ENCODE data around the gene EHD2. TPM values are rescaled to one million over a fixed set of nuclear protein-coding genes. Genes with fewer than 3 reads are reported as not detected.
"Not testable (repeated sequence)": the region's sequence is repeated elsewhere in the genome, so short reads cannot be mapped to it uniquely, and the experiment has no call there.

The EHD2 gene, protein sequence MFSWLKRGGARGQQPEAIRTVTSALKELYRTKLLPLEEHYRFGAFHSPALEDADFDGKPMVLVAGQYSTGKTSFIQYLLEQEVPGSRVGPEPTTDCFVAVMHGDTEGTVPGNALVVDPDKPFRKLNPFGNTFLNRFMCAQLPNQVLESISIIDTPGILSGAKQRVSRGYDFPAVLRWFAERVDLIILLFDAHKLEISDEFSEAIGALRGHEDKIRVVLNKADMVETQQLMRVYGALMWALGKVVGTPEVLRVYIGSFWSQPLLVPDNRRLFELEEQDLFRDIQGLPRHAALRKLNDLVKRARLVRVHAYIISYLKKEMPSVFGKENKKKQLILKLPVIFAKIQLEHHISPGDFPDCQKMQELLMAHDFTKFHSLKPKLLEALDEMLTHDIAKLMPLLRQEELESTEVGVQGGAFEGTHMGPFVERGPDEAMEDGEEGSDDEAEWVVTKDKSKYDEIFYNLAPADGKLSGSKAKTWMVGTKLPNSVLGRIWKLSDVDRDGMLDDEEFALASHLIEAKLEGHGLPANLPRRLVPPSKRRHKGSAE
- 1 to 10 TPM; 1.6 to 2.9 TPM for total RNA-seq

DNA sequence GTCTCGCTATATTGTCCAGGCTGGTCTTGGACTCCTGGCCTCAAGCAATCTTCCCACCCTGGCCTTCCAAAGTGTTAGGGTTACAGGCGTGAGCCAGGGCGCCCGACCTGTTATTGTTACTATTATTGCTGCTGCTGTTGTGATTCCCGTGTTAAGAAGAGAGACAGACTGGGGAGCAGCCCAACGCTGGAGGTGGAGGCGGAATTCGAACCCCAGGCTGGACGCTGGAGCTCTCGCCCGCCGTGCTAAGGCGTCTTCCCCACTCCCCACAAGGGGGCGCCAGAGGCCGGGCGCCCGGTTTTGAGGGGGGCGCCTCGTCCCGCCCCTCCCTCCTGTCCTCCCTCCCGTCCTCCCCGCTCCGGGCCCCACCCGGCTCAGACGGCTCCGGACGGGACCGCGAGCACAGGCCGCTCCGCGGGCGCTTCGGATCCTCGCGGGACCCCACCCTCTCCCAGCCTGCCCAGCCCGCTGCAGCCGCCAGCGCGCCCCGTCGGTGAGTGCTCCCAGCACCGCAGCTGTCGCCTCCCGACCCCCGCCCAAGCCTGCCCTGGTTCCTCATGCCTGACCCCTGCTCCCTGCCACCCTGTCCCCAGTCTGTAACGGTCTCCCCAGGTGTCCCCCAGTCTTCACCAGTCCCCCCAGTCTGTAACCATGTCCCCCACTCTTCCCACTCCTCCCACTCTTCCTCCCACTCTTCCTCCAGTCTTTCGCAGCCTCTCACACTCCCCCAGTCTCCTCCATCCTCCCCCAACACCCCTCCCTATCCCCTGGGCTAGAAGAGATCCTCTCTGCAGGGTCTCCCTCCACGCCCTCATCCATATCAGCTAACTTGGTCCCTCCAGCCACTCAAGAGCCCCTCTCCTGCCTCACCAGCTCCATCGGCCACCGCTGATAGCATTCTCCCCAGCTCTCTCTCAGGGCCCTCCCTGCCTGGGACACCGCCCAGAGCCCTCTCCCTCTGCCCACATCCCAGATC, at the start of gene EHD2:
TSS of gene EHD2 (plus strand) at position 377 of the 976 bp plus-strand sequence. CDS start 3,191 bp downstream, outside the sequence.
- H3K27ac Mint-ChIP-seq, result no peak within 1 kb of the TSS
- ATAC-seq (replicated peaks in 1 of 2) (peak; percentile 82 to 83), DNase-seq (peak; percentile 56 to 71)
- no peaks in the 10 kb centered on the region for H3K36me3 Mint-ChIP-seq (ENCODE audit: insufficient read depth in 2 of 2)
- H3K4me3 Mint-ChIP-seq, result peak within 1 kb of the TSS; percentile 67 to 87
- H3K4me1 Mint-ChIP-seq (ENCODE audit: low read depth), result peaks cover 20% of the 10 kb centered on the region
- H3K27me3 Mint-ChIP-seq (ENCODE audit: low read depth), result peaks cover 41% of the 10 kb centered on the region
- H3K9me3 Mint-ChIP-seq, result no peaks in the 10 kb centered on the region

DNA sequence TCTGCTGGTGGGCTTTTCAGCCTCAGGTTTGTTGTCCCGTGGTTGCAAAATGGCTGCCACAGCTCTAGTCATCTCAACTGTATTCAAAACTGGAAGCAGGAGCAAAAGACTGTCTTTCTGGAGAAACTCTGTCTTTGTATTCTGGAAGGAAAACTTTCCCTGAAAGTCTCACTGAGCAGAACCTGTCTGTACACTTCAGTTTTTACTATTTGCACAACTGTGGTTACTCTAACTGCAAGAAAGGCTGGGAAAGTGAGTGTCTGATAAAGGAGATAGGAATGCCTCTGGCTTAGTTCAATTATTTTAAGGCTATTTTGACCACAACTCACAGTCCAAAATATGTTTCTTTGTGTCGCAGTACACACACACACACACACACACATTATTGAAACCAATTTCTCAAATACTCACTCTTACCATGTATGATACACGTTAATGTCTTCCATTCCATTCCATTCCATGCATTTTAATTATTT, 49.7 kb upstream of the EHD2 start:
- H3K27ac Mint-ChIP-seq, result no peak overlapping the region
- no peaks in the 10 kb centered on the region for H3K9me3 Mint-ChIP-seq
- ATAC-seq (replicated peaks in 1 of 2), result no peak
- no peak for DNase-seq
- no peaks in the 10 kb centered on the region for H3K27me3 Mint-ChIP-seq (ENCODE audit: low read depth)
- peaks cover 10% of the 10 kb centered on the region for H3K4me1 Mint-ChIP-seq (ENCODE audit: low read depth)
- H3K4me3 Mint-ChIP-seq, result no peak overlapping the region
- no peaks in the 10 kb centered on the region for H3K36me3 Mint-ChIP-seq (ENCODE audit: insufficient read depth in 2 of 2)

- no peaks in the 10 kb centered on the region for H3K36me3 Mint-ChIP-seq (ENCODE audit: insufficient read depth in 2 of 2)
- no peak overlapping the region for H3K27ac Mint-ChIP-seq
- peaks cover 10% of the 10 kb centered on the region for H3K4me1 Mint-ChIP-seq (ENCODE audit: low read depth)
- no peak overlapping the region for H3K4me3 Mint-ChIP-seq
- no peaks in the 10 kb centered on the region for H3K9me3 Mint-ChIP-seq
- DNase-seq (no peak), ATAC-seq (replicated peaks in 1 of 2) (no peak)
- no peaks in the 10 kb centered on the region for H3K27me3 Mint-ChIP-seq (ENCODE audit: low read depth)
Measured at GRCh38 chr19:47663911-47664771, 49.1 kb upstream of the EHD2 start.

- H3K4me3 Mint-ChIP-seq; H3K4me1 Mint-ChIP-seq (ENCODE audit: low read depth); H3K27me3 Mint-ChIP-seq (ENCODE audit: low read depth); ATAC-seq (replicated peaks in 1 of 2); H3K9me3 Mint-ChIP-seq; H3K36me3 Mint-ChIP-seq (ENCODE audit: insufficient read depth in 2 of 2); DNase-seq; H3K27ac Mint-ChIP-seq: not testable (repeated sequence)
Measured at GRCh38 chr19:47668556-47668955, 44.7 kb upstream of the EHD2 start.

DNA sequence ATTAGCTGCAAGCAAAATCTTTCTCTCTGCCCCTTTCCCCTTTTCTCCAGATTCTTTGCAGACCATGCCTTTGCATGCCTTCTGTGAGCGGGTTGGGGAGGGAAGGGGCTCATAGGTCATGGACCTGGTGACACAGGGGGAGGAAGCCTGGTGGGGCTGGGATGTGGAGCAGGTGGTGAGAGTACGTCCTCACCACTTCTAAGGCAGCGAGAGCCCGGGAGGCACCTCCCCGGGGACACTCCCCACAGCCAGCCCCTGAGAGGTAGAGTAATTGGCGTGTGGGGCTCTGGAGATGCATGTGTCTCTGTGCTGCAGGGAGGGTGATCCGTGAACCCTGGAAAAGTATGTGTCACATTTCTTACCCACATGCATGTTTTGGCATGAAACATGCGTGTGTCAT, 42.5 kb upstream of the EHD2 start:
- no peak overlapping the region for H3K27ac Mint-ChIP-seq
- H3K36me3 Mint-ChIP-seq (ENCODE audit: insufficient read depth in 2 of 2), result peaks cover 0 to 2% of the 10 kb centered on the region in 2 donors
- no peak for ATAC-seq (replicated peaks in 1 of 2)

GRCh38 chr19:47671499-47671898, 41.7 kb upstream of the EHD2 start:
- Mint-ChIP-seq H3K27ac (peak overlapping the region; percentile 45), H3K4me1 (ENCODE audit: low read depth) (no peaks in the 10 kb centered on the region), H3K27me3 (ENCODE audit: low read depth) (no peaks in the 10 kb centered on the region), H3K9me3 (no peaks in the 10 kb centered on the region), H3K36me3 (ENCODE audit: insufficient read depth in 2 of 2) (peaks cover 0 to 2% of the 10 kb centered on the region in 2 donors), H3K4me3 (no peak overlapping the region)
- DNase-seq (no peak), ATAC-seq (replicated peaks in 1 of 2) (no peak)

More for the DNA sequence above, 42.5 kb upstream of the EHD2 start:
- no peak for DNase-seq
- H3K9me3 Mint-ChIP-seq, result no peaks in the 10 kb centered on the region
- H3K4me1 Mint-ChIP-seq (ENCODE audit: low read depth), result no peaks in the 10 kb centered on the region
- no peak overlapping the region for H3K4me3 Mint-ChIP-seq
- no peaks in the 10 kb centered on the region for H3K27me3 Mint-ChIP-seq (ENCODE audit: low read depth)

- H3K4me1 Mint-ChIP-seq (ENCODE audit: low read depth), result no peaks in the 10 kb centered on the region
- no peak for DNase-seq
- H3K4me3 Mint-ChIP-seq, result no peak overlapping the region
- ATAC-seq (replicated peaks in 1 of 2), result no peak
- peaks cover 0 to 2% of the 10 kb centered on the region in 2 donors for H3K36me3 Mint-ChIP-seq (ENCODE audit: insufficient read depth in 2 of 2)
- no peaks in the 10 kb centered on the region for H3K9me3 Mint-ChIP-seq
- H3K27me3 Mint-ChIP-seq (ENCODE audit: low read depth), result no peaks in the 10 kb centered on the region
- no peak overlapping the region for H3K27ac Mint-ChIP-seq
Measured at GRCh38 chr19:47673426-47673825, 39.8 kb upstream of the EHD2 start.

DNA sequence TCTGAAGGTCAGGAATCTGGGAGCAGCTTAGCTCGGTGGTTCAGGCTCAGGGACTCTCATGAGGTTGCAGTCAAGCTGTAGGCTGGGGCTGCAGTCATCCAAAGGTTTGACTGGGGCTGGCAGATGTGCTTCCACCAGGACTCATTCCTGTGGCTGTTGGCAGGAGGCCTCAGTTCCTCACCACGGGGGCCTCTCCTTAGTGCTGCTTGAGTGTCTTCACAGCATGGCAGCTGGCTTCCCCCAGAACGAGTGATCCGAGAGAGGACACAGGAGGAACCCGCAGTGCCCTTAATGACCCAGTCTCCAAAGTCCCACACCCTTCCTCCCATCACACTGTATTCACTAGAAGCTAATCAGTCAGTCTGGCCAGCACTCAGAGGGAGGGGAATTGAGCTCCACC, 38.7 kb upstream of the EHD2 start:
- Mint-ChIP-seq H3K27me3 (ENCODE audit: low read depth) (no peaks in the 10 kb centered on the region), H3K27ac (no peak overlapping the region)
- ATAC-seq (replicated peaks in 1 of 2), result no peak

GRCh38 chr19:47675271-47675670, 38.0 kb upstream of the EHD2 start:
- Mint-ChIP-seq H3K4me3 (no peak overlapping the region), H3K27ac (no peak overlapping the region), H3K4me1 (ENCODE audit: low read depth) (no peaks in the 10 kb centered on the region), H3K27me3 (ENCODE audit: low read depth) (no peaks in the 10 kb centered on the region), H3K9me3 (no peaks in the 10 kb centered on the region), H3K36me3 (ENCODE audit: insufficient read depth in 2 of 2) (peaks cover 0 to under 1% of the 10 kb centered on the region in 2 donors)
- DNase-seq (no peak), ATAC-seq (replicated peaks in 1 of 2) (no peak)

More for the DNA sequence above, 38.7 kb upstream of the EHD2 start:
- H3K4me1 Mint-ChIP-seq (ENCODE audit: low read depth), result no peaks in the 10 kb centered on the region
- H3K9me3 Mint-ChIP-seq, result no peaks in the 10 kb centered on the region
- H3K36me3 Mint-ChIP-seq (ENCODE audit: insufficient read depth in 2 of 2), result peaks cover 0 to 2% of the 10 kb centered on the region in 2 donors
- H3K4me3 Mint-ChIP-seq, result no peak overlapping the region
- no peak for DNase-seq

GRCh38 chr19:47675859-47676258, 37.4 kb upstream of the EHD2 start:
- DNase-seq, result no peak
- H3K4me1 Mint-ChIP-seq (ENCODE audit: low read depth), result no peaks in the 10 kb centered on the region
- H3K4me3 Mint-ChIP-seq, result no peak overlapping the region
- no peak for ATAC-seq (replicated peaks in 1 of 2)
- no peaks in the 10 kb centered on the region for H3K36me3 Mint-ChIP-seq (ENCODE audit: insufficient read depth in 2 of 2)
- no peaks in the 10 kb centered on the region for H3K27me3 Mint-ChIP-seq (ENCODE audit: low read depth)
- H3K9me3 Mint-ChIP-seq, result no peaks in the 10 kb centered on the region
- H3K27ac Mint-ChIP-seq, result no peak overlapping the region

DNA sequence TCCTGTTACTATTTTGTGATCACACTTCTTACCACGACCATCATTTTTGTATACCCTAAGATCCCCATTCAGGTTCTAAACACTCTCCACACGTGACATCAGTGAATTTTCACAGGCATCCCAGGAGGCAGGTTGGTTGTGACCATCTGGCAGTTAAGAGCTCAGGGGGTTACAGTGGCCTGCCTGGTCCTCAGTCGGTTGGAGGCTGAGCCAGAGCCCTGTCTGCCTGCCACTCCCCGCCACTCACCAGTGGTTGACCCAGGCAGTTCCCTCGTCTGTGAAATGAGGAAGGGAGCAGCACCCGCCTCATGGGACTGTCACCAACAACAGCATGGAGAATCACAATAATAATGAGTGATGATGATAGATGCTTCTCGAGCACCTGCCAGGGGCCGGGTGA, 36.4 kb upstream of the EHD2 start:
- no peak overlapping the region for H3K27ac Mint-ChIP-seq
- no peaks in the 10 kb centered on the region for H3K9me3 Mint-ChIP-seq
- H3K27me3 Mint-ChIP-seq (ENCODE audit: low read depth), result no peaks in the 10 kb centered on the region

DNA sequence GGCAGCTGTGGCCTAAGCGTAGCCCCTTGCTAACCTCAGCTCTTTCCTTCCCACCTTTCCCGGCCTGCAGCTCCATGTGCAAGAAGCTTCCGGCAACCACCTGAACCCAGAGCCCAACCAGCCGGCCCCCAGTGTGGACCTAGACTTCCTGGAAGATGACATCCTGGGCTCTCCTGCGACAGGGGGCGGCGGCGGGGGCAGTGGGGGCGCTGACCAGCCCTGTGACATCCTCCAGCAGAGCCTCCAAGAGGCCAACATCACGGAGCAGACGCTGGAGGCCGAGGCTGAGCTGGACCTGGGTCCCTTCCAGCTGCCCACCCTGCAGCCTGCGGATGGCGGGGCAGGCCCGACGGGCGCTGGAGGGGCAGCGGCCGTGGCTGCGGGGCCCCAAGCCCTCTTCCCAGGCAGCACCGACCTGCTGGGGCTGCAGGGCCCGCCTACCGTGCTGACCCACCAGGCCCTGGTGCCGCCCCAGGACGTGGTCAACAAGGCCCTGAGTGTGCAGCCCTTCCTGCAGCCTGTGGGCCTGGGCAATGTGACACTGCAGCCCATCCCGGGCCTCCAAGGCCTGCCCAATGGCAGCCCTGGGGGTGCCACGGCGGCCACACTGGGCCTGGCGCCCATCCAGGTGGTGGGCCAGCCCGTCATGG, 33.8 kb upstream of the EHD2 start:
- no peaks in the 10 kb centered on the region for H3K36me3 Mint-ChIP-seq (ENCODE audit: insufficient read depth in 2 of 2)
- no peak overlapping the region for H3K4me3 Mint-ChIP-seq
- H3K27me3 Mint-ChIP-seq (ENCODE audit: low read depth), result no peaks in the 10 kb centered on the region
- no peak overlapping the region for H3K27ac Mint-ChIP-seq
- DNase-seq, result no peak
- no peaks in the 10 kb centered on the region for H3K9me3 Mint-ChIP-seq
- no peak for ATAC-seq (replicated peaks in 1 of 2)
- H3K4me1 Mint-ChIP-seq (ENCODE audit: low read depth), result no peaks in the 10 kb centered on the region

More for the DNA sequence above, 36.4 kb upstream of the EHD2 start:
- Mint-ChIP-seq H3K4me1 (ENCODE audit: low read depth) (no peaks in the 10 kb centered on the region), H3K36me3 (ENCODE audit: insufficient read depth in 2 of 2) (no peaks in the 10 kb centered on the region), H3K4me3 (no peak overlapping the region)
- ATAC-seq (replicated peaks in 1 of 2) (no peak), DNase-seq (no peak)
